ENCODE data around the gene AFF4.
A peak's percentile ranks its signal among the peaks of the same experiment; 100 is the strongest.

DNA sequence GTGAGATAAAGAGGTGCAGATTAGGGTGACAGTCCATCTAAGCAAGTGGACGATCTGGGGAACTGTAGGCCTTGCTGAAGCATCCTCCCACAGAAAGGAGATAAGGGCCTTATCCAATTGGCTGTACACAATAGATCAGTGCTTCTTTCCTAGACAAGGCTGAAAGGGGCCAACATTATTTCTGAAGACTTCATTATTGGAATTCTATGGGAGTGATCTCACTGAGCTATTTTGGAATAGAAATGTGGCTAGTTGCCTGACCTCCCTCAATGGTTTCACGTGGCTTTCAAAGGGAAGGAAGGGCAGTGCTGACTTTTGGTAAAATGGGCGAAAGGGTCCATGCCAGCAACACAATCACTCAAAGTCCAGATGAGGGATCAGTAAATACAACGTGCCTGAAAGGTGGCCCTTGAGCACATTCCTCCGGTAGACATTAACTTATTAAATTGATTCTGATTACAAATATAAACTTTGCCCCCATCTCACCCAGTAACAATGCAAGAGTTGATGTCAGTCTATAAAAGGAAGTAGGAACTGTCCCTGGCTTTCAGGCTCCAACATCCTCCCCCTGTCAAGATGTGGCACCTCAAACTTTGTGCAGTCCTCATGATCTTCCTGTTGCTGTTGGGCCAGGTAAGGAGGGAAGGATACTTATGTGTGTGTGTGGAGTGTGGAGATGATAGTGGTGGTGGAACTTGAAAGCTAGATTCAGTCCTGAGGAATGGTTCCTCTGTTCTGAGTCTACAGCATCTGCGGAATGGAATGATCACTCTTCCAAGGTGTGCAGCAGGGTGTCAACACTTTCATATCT, 90.1 kb downstream of the AFF4 start, which contains the start of gene LEAP2:
- TF ChIP-seq TAF1 (IDR thresholded peaks at IDR 0.05; ENCODE audit: borderline replicate concordance, low read depth, low read length) = no peak
- no peak; the same call in 1 of the 2 replicates for TF ChIP-seq POLR2AphosphoS5 (IDR thresholded peaks at IDR 0.05; ENCODE audit: low read depth, low read length)
- TF ChIP-seq POLR2A (IDR thresholded peaks at IDR 0.05; ENCODE audit: low read depth, low read length) = 0 out of 2 replicates have a peak, but pooled peaks have one; percentile 11

All from GM12892 (cell line).